HG02763 (cell line): ENCODE data around the gene GLRA3.
"Not testable (repeated sequence)": the region's sequence is repeated elsewhere in the genome, so short reads cannot be mapped to it uniquely, and the experiment has no call there.

Source experiments
- ATAC-seq: cut with Tn5 transposase; IDR thresholded peaks from one replicate; pipeline ENCODE4 v1.9.1; 2021; ENCODE audit warnings: mild to moderate bottlenecking, moderate library complexity; ENCODE audit not compliant: unreplicated experiment

Gene GLRA3

DNA sequence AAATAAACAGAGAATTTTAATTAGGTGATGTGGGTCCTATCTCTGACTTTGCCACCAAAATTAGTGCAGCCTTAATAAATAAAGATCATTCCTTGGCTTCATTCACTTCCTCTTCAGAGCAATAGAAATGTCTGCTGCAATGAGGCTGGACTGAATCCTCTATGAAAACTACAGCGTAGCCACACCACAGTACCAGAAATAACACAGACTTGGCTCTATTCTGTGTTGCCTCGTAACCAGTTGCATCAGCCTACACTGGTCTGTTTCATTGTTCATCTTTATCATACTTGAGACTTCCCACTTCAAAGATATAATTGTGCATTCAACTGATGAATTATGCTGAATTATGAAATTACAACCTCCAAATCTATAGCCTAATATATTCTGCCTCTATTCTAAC, 15.8 kb downstream of the GLRA3 start:
- ATAC-seq: no peak

DNA sequence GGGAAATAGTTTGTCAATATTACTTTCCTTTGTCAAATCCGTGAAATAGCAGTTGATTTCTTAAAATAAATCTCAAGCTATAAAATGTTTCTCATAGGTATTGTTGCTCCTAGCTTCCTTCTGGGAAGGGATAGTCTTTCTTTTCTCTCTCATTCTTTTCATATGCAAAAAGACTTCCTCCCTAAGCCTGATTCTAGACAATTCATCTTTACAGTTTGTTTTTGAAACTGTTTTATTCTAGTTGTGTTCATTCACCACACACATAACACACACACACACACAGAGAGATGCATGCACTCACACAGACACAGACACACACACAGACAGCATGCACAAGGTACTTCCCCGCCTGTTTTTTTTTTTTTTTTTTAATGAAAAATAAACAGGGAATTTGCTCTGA, 18.2 kb downstream of the GLRA3 start:
- no peak for ATAC-seq

DNA sequence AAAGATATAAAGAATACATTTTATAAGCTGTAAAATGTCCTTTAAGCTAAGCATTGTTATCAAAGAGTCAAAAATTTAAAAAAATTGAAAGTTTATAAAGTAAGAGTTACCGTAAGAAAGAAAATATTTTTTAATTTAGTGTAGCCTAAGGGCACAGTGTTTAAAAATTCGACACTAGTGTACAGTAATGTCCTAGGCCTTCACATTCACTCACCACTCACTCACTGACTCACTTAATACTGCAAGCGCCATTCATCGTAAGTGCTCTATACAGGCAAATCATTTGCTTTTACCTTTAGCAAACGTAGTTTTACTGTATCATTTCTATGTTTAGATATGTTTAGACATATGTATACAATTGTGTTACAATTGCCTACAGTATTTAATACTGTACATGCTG, 20.2 kb downstream of the GLRA3 start:
- no peak for ATAC-seq

- ATAC-seq: no peak
Observed at GRCh38 chr4:174808119-174808518, 20.9 kb downstream of the GLRA3 start.

GRCh38 chr4:174805746-174806145, 23.3 kb downstream of the GLRA3 start:
- ATAC-seq: no peak

- ATAC-seq: no peak
Observed at GRCh38 chr4:174794543-174795094, 34.4 kb downstream of the GLRA3 start.

GRCh38 chr4:174789657-174790056, 39.4 kb downstream of the GLRA3 start:
- no peak for ATAC-seq

- not testable (repeated sequence) for ATAC-seq
Observed at GRCh38 chr4:174778274-174778986, 50.6 kb downstream of the GLRA3 start.

GRCh38 chr4:174775366-174775765, 53.7 kb downstream of the GLRA3 start:
- no peak for ATAC-seq

DNA sequence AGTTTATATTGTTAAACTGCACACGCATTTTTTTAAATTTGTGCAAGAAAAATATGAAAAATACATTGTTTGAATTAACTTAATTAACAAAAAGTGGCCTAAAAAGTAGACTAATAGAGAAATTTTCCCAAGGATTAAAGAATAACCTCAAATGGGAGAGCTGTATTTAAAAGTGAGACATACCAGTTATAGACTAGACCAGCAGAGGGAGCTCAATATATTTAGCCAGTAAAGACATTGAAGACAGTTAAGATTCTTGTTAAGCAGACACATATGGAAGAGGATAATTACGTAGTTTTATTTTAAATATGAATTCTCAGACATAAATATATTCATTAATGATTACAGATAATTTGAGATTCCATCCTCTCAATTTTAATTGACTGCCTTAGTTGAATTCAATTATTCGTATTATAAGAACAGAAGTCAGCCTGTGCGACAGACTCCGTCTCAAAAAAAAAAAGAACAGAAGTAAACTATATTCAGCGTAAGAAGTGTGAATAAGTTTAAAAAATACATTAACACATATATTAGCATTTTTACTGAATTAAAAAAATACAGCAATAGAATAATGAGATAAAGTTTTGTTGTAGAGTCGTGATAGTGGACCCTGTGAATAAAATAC, 64.8 kb downstream of the GLRA3 start:
- peak; percentile 51 for ATAC-seq

GRCh38 chr4:174763454-174764104, 65.5 kb downstream of the GLRA3 start:
- peak; percentile 50 for ATAC-seq

DNA sequence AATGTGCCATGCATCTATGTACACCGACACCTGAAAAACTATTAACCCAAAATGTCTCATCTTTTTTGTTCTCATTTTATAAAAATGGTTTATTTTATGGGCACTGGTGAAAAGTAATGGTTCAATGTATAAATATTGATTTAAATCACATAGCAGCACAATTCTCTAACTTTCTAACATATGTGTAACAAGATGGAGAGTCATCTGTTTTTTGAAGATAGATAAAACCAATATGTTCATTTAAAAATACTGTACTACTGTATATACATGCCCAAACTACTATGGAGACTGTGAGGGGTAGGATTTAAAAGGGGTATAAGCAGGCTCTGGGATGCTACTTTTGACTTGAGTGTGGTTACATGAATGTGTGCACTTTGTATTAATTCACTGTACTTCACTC, 67.6 kb downstream of the GLRA3 start:
- no peak for ATAC-seq

DNA sequence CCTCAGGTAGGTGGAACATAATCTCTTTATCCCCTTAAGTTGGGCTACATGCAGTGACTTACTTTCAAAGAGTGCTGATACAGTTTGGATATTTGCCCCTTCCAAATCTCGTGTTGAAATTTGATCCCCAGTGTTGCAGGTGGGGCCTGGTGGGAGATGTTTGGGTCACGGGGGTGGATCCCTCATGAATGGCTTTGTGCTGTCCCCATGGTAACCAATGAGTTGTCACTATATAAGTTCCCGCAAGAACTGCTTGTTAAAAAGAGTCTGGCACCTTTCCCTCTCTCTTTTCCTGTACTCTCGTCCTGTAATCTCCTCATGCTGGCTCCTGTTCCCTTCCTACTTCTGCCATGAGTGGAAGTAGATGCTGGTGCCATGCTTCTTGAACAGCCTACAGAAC, 71.3 kb downstream of the GLRA3 start:
- ATAC-seq: no peak

DNA sequence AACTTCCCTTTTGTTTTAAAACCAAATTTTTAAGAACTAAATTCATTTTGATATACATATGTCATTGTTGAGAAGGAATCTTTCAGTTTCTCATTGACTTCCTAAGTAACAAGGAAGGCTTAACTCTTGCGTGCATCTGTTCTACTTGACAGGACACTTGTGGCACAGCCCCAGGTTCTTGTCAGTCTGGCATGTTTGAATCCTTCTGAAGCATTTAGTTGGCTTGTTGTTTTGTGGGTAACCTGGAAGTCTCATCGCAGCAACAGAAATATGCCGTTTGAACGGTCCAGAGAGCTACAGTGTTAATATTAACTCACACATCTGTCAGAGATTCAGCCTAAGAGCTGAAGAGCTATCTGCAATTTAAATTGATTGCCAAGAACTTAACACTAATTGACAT, 76.0 kb downstream of the GLRA3 start:
- ATAC-seq: no peak

- ATAC-seq: no peak
Observed at GRCh38 chr4:174752026-174752425, 77.0 kb downstream of the GLRA3 start.

DNA sequence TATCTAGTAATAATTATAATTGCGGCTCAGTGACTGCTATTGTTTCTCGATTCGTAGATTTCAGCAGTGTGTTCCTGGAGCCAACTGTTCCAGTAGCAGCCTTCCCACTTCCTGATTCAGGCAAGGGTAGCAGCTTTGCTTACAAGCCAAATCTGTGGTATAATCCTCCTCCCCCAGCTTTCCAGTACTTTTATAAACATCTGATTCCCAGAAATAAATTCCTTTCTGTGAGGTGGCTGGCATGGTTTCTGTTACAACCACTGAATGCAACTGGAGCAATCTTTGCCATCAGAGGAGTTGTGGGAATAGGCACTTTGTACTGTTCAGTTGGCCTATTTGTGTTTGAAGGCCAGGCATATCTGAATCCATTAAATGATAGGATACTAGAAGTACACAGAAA, 80.0 kb downstream of the GLRA3 start:
- no peak for ATAC-seq

DNA sequence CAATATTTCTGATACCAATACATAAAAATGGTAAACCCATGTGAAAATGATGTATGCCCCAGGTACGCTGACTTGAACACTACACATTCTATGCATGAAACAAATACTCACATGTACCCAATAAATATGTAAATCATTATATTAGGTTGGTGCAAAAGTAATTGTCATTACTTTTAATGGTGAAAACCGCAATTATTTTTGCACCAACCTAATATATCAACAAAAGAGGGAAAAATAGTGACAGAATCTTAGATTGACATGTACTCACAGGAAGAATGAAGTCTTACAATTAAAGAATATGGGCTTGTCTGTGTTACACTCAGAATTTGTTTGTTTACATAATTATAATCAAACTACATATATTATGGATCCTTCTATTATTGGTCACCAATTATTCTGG, 82.3 kb downstream of the GLRA3 start:
- no peak for ATAC-seq

- ATAC-seq: no peak
Observed at GRCh38 chr4:174742561-174742960, 86.5 kb downstream of the GLRA3 start.

DNA sequence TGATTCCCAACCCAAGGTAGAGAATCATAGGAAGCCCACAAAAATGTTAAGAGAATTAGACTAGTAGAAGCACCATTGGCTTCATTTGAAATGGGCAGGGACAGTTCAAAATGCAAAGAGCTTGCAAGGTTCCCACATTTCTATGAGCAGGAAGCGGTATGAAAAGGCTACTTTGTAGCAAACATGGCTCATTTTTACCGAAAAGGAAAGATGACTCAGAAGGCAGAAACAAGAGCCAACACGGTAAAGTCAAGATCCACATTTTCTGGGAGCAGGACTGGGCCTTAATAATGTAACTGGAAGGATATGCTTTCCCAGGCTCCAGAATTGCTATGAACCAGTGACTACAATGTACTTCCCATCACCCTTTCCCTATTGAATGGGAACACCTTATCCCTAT, 89.5 kb downstream of the GLRA3 start:
- ATAC-seq: no peak

DNA sequence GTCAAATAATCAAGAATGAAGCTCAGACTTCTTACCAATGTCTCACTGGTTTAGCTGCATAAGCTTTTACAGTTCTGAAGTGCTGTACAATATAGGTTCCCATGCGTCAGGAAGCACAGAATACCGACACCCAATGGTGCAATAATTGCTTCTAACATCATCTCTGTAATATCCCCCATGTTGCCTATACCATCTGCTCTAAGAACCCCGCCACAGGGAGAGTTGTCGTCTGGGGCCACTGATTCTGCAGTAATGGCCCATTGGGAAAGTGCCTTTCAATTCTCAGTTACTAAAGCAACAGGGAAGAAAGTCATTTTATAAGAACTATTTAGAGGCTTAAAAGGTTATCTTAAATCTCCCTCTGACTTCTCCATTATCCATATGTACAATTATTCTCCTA, 94.9 kb downstream of the GLRA3 start:
- no peak for ATAC-seq

DNA sequence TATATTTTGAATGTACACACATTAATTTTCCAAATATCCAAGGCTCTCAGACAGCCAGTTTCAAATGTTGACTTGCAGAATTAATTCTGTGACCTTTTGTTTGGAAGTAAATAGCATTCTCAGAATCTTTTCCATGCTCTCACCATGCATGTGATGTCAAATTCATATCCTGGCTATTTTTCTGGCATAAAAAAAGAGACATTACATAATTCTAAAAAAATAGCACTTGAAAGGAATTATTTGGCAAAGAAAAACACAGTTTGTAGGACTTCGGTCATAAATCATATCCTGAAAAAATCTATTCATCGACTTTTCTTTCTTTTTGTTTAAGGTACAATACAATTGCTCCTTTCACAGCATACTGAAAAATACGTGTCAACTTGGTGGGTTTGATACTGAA, 111.2 kb downstream of the GLRA3 start:
- no peak for ATAC-seq
